ENCODE results near the gene MMAA.
A peak's percentile ranks its signal among the peaks of the same experiment; 100 is the strongest.
"Not testable (repeated sequence)": the region's sequence is repeated elsewhere in the genome, so short reads cannot be mapped to it uniquely, and the experiment has no call there.

Gene MMAA

GRCh38 chr4:145618932-145619638 is at the start of gene MMAA:
Gene MMAA (plus strand): TSS chr4:145619385. CDS start chr4:145639140, 19,755 bp downstream.
- no peaks in the 10 kb centered on the region for H3K27me3 ChIP-seq (ENCODE audit: control insufficient read depth, insufficient read depth, low read length)
- peak within 1 kb of the TSS; percentile 88 for H3K4me2 ChIP-seq (ENCODE audit: low read length)
- peak; percentile 65 for TF ChIP-seq CTCF (IDR thresholded peaks at IDR 0.05)
- no peaks in the 10 kb centered on the region for H3K4me1 ChIP-seq
- H3K9me3 ChIP-seq (ENCODE audit: control insufficient read depth, low read length) = no peaks in the 10 kb centered on the region
- H3K4me3 ChIP-seq (ENCODE audit: low read depth, low read length) = peak within 1 kb of the TSS; percentile 97
- H3K79me2 ChIP-seq = no peaks in the 10 kb centered on the region
- H3K9ac ChIP-seq = peak within 1 kb of the TSS; percentile 46
- peak within 1 kb of the TSS; percentile 89 for H3K27ac ChIP-seq
- no peaks in the 10 kb centered on the region for H3K36me3 ChIP-seq (ENCODE audit: control insufficient read depth, insufficient read depth, low read length)
- H2AFZ ChIP-seq = peak within 1 kb of the TSS; percentile 85

- H3K36me3 ChIP-seq (ENCODE audit: control insufficient read depth, insufficient read depth, low read length); H2AFZ ChIP-seq; H3K4me2 ChIP-seq (ENCODE audit: low read length); H3K27me3 ChIP-seq (ENCODE audit: control insufficient read depth, insufficient read depth, low read length); H3K4me1 ChIP-seq; H3K9ac ChIP-seq; H3K79me2 ChIP-seq; H3K27ac ChIP-seq; H3K9me3 ChIP-seq (ENCODE audit: control insufficient read depth, low read length); H3K4me3 ChIP-seq (ENCODE audit: low read depth, low read length): not testable (repeated sequence)
Observed at GRCh38 chr4:145574546-145574945, 44.6 kb upstream of the MMAA start.

- Histone ChIP-seq H2AFZ (no peak overlapping the region), H3K4me2 (ENCODE audit: low read length) (no peak overlapping the region), H3K9ac (no peak overlapping the region), H3K9me3 (ENCODE audit: control insufficient read depth, low read length) (no peaks in the 10 kb centered on the region), H3K27ac (no peak overlapping the region), H3K27me3 (ENCODE audit: control insufficient read depth, insufficient read depth, low read length) (no peaks in the 10 kb centered on the region), H3K36me3 (ENCODE audit: control insufficient read depth, insufficient read depth, low read length) (no peaks in the 10 kb centered on the region), H3K79me2 (no peaks in the 10 kb centered on the region), H3K4me3 (ENCODE audit: low read depth, low read length) (no peak overlapping the region), H3K4me1 (no peaks in the 10 kb centered on the region)
- TF ChIP-seq CTCF (IDR thresholded peaks at IDR 0.05) = no peak
Observed at GRCh38 chr4:145580906-145581305, 38.3 kb upstream of the MMAA start.

- H3K4me3 ChIP-seq (ENCODE audit: low read depth, low read length) = no peak overlapping the region
- no peaks in the 10 kb centered on the region for H3K36me3 ChIP-seq (ENCODE audit: control insufficient read depth, insufficient read depth, low read length)
- H3K4me2 ChIP-seq (ENCODE audit: low read length) = no peak overlapping the region
- H3K27me3 ChIP-seq (ENCODE audit: control insufficient read depth, insufficient read depth, low read length) = no peaks in the 10 kb centered on the region
- no peak overlapping the region for H2AFZ ChIP-seq
- H3K9ac ChIP-seq = no peak overlapping the region
- H3K79me2 ChIP-seq = no peaks in the 10 kb centered on the region
- no peaks in the 10 kb centered on the region for H3K4me1 ChIP-seq
- no peak for TF ChIP-seq CTCF (IDR thresholded peaks at IDR 0.05)
- H3K9me3 ChIP-seq (ENCODE audit: control insufficient read depth, low read length) = no peaks in the 10 kb centered on the region
- H3K27ac ChIP-seq = no peak overlapping the region
Observed at GRCh38 chr4:145583191-145584055, 35.8 kb upstream of the MMAA start.

GRCh38 chr4:145587088-145587754 is 32.0 kb upstream of the MMAA start:
- Histone ChIP-seq H3K9ac (no peak overlapping the region), H3K27ac (no peak overlapping the region), H3K79me2 (no peaks in the 10 kb centered on the region), H3K4me1 (no peaks in the 10 kb centered on the region), H3K27me3 (ENCODE audit: control insufficient read depth, insufficient read depth, low read length) (no peaks in the 10 kb centered on the region), H3K9me3 (ENCODE audit: control insufficient read depth, low read length) (no peaks in the 10 kb centered on the region), H2AFZ (no peak overlapping the region), H3K36me3 (ENCODE audit: control insufficient read depth, insufficient read depth, low read length) (no peaks in the 10 kb centered on the region), H3K4me3 (ENCODE audit: low read depth, low read length) (no peak overlapping the region), H3K4me2 (ENCODE audit: low read length) (no peak overlapping the region)
- TF ChIP-seq CTCF (IDR thresholded peaks at IDR 0.05) = no peak

- not testable (repeated sequence) for H3K4me2 ChIP-seq (ENCODE audit: low read length); H3K27ac ChIP-seq; H3K9ac ChIP-seq; H3K4me3 ChIP-seq (ENCODE audit: low read depth, low read length); H3K9me3 ChIP-seq (ENCODE audit: control insufficient read depth, low read length); H3K4me1 ChIP-seq; H3K79me2 ChIP-seq; H2AFZ ChIP-seq; H3K27me3 ChIP-seq (ENCODE audit: control insufficient read depth, insufficient read depth, low read length); H3K36me3 ChIP-seq (ENCODE audit: control insufficient read depth, insufficient read depth, low read length)
Observed at GRCh38 chr4:145589381-145589780, 29.8 kb upstream of the MMAA start.

Data from parathyroid adenoma (tissue), 2 donors.